Suprapubic skin (tissue), 4 donors: ENCODE measurements around the gene SUCNR1. TPM values are rescaled to one million over a fixed set of nuclear protein-coding genes. Genes with fewer than 3 reads are reported as not detected.

Experiments
- DNase-seq, 2 donors: peaks; one replicate each; pipeline ENCODE4 v3.0.0-alpha.2; 2019; ENCODE audit warnings: low spot score in 2 of 2
- H3K27ac ChIP-seq: fragments of 200-600 bp; sonication (generic); one replicate; pipeline ENCODE4 v1.5.1; 2019
- H3K27me3 ChIP-seq: fragments of 200-600 bp; sonication (generic); one replicate; pipeline ENCODE4 v1.5.1; 2019
- H3K36me3 ChIP-seq: fragments of 200-600 bp; sonication (generic); one replicate; pipeline ENCODE4 v1.5.1; 2019
- H3K4me1 ChIP-seq: fragments of 200-600 bp; sonication (generic); one replicate; pipeline ENCODE4 v1.5.1; 2019
- H3K4me3 ChIP-seq: fragments of 200-600 bp; sonication (generic); one replicate; pipeline ENCODE4 v1.5.1; 2019; ENCODE audit warnings: mild to moderate bottlenecking
- H3K9me3 ChIP-seq: fragments of 200-600 bp; sonication (generic); one replicate; pipeline ENCODE4 v1.5.1; 2019
- EP300 ChIP-seq: sonication (generic); formaldehyde crosslinking; IDR thresholded peaks from one replicate; pipeline ENCODE4 v1.6.1; 2017; ENCODE audit warnings: antibody characterized with exemption
- POLR2A ChIP-seq, 2 donors: fragments of 450-650 bp; IDR thresholded peaks; one replicate each; pipeline ENCODE4 v1.6.1; 2017; ENCODE audit warnings: antibody characterized with exemption in 2 of 2, mild to moderate bottlenecking in 2 of 2, moderate library complexity in 2 of 2
- POLR2AphosphoS5 ChIP-seq, 3 donors: sonication (generic); formaldehyde crosslinking; IDR thresholded peaks; one replicate each; pipeline ENCODE4 v1.6.1; 2017; ENCODE audit warnings: antibody characterized with exemption in 3 of 3
- WGBS: methylation state at CpG from one replicate; pipeline ENCODE4 v1.1.5; 2018; 5-methylcytosine and 5-hydroxymethylcytosine counted together
- total RNA-seq, 4 donors: library from RNA; depleted of rRNA; stranded (reverse); fragments of >200 nt; gene quantifications; one replicate each; pipeline ENCODE4 v1.1.0, GENCODE V29; 2016
- TF ChIP-seq, protein P1 (sequence below), 2 donors: fragments of 200-600 bp in 1 of 2; fragments of 450-650 bp in 1 of 2; sonication (generic) in 1 of 2; IDR thresholded peaks; one replicate each; pipeline ENCODE4 v1.5.1; 2016 to 2019; ENCODE audit warnings: antibody characterized with exemption in 2 of 2, mild to moderate bottlenecking in 1 of 2, moderate library complexity in 1 of 2

Gene SUCNR1
- total RNA-seq, 4 donors from 2014 or later: 0.79 to 2.2 (median 1.4) TPM

DNA sequence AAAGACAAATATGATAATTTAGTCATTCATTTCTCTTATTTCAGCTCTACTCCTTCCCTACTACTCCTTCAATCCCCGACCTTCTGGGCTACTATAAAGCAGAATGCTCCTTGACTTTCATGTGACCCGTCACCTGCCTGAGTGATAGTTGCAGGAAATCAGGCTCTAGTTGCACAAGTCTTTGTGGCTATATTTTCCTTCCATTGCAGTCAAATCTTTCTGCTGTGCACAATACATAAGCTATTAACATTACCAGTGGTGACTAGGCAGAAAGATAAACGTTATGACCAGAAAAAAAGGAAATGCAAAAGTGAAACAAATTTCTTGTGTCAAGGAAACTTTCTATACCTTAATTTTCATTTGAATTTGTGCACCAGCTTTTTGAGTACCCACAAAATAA is 2.3 kb downstream of the SUCNR1 start:
- no peak for DNase-seq
- 62% methylated on average over 3 of the region's 3 CpGs for WGBS
- Histone ChIP-seq H3K36me3 (no peaks in the 10 kb centered on the region), H3K27me3 (no peaks in the 10 kb centered on the region), H3K4me1 (no peaks in the 10 kb centered on the region), H3K27ac (no peak overlapping the region), H3K4me3 (no peak overlapping the region), H3K9me3 (no peaks in the 10 kb centered on the region)
- TF ChIP-seq, protein P1, sequence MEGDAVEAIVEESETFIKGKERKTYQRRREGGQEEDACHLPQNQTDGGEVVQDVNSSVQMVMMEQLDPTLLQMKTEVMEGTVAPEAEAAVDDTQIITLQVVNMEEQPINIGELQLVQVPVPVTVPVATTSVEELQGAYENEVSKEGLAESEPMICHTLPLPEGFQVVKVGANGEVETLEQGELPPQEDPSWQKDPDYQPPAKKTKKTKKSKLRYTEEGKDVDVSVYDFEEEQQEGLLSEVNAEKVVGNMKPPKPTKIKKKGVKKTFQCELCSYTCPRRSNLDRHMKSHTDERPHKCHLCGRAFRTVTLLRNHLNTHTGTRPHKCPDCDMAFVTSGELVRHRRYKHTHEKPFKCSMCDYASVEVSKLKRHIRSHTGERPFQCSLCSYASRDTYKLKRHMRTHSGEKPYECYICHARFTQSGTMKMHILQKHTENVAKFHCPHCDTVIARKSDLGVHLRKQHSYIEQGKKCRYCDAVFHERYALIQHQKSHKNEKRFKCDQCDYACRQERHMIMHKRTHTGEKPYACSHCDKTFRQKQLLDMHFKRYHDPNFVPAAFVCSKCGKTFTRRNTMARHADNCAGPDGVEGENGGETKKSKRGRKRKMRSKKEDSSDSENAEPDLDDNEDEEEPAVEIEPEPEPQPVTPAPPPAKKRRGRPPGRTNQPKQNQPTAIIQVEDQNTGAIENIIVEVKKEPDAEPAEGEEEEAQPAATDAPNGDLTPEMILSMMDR (IDR thresholded peaks at IDR 0.05): no peak
- TF ChIP-seq POLR2AphosphoS5 (IDR thresholded peaks at IDR 0.05) (no peak), EP300 (no peak), POLR2A (IDR thresholded peaks at IDR 0.05) (no peak)

DNA sequence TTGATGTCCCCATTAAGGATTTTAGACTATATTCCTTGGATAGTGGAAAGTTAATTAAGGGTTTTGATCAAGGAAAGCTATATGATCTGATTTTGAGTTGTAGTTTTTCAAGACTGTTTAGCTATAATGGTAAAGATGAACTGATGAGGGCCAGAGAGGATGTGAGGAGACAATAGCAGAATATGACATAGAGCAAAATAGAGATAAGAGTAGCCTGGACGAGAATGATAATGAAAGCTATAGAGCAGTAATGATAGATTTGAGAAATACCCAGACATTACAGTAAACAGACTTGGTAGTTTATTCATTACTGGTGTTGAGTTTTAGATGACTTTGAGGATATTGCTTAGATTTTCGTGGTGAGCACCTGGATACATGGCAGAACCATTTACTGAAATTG is 3.8 kb downstream of the SUCNR1 start:
- H3K9me3 ChIP-seq: no peaks in the 10 kb centered on the region
- H3K36me3 ChIP-seq: no peaks in the 10 kb centered on the region
- no peaks in the 10 kb centered on the region for H3K4me1 ChIP-seq
- no peak overlapping the region for H3K4me3 ChIP-seq
- 88% methylated on average over 2 of the region's 2 CpGs for WGBS
- no peaks in the 10 kb centered on the region for H3K27me3 ChIP-seq
- no peak for DNase-seq
- H3K27ac ChIP-seq: no peak overlapping the region
- TF ChIP-seq, protein P1 (IDR thresholded peaks at IDR 0.05): no peak
- no peak for TF ChIP-seq POLR2AphosphoS5 (IDR thresholded peaks at IDR 0.05)
- TF ChIP-seq POLR2A (IDR thresholded peaks at IDR 0.05): no peak

DNA sequence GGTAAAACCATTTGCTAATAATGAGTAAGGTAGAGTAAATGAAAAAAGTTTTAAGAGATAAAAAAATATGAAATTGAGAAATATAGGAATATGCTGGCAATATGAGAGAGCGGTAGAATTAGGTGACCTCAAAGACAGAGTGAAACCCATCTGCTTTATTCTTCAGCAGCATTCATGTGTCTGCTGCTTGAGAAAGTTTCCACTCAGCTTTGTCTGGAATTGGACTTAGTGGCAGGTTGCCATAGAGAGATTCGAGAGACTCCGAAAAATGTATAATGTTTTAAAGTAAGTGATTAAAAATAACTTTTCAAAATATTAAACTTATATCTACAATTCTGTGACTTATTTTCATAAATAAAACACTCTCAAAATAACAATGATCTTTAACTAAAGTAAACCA is 5.0 kb downstream of the SUCNR1 start:
- WGBS: 74% methylated on average over 3 of the region's 3 CpGs
- no peaks in the 10 kb centered on the region for H3K4me1 ChIP-seq

DNA sequence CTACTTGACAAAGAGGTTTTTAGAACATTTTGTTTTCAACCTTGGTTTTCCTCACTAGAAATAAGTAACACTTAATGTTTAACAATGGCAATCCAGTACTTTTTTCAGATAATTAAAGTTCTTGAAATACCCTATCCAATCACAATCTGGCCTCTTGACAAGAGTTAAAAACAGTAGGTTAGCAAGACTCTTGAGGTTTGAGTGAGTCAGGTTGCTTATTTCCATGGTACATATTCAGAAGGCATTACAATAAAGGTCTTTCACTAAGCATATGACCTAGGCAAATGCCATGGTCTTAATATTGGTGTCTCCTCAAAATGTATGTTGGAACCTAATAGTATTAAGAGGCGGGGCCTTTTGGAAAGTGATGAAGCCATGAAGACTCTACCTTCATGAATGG is 5.6 kb downstream of the SUCNR1 start:
- Histone ChIP-seq H3K27ac (no peak overlapping the region), H3K27me3 (no peaks in the 10 kb centered on the region), H3K9me3 (no peaks in the 10 kb centered on the region), H3K4me1 (no peaks in the 10 kb centered on the region), H3K4me3 (no peak overlapping the region), H3K36me3 (no peaks in the 10 kb centered on the region)
- no peak for TF ChIP-seq POLR2AphosphoS5 (IDR thresholded peaks at IDR 0.05)
- TF ChIP-seq POLR2A (IDR thresholded peaks at IDR 0.05): no peak
- no peak for TF ChIP-seq EP300
- TF ChIP-seq, protein P1 (IDR thresholded peaks at IDR 0.05): no peak
- WGBS: 19% methylated on average over 1 of the region's 1 CpG
- no peak for DNase-seq

More for the DNA sequence above, 5.0 kb downstream of the SUCNR1 start:
- Histone ChIP-seq H3K36me3 (no peaks in the 10 kb centered on the region), H3K9me3 (no peaks in the 10 kb centered on the region), H3K4me3 (no peak overlapping the region), H3K27ac (no peak overlapping the region), H3K27me3 (no peaks in the 10 kb centered on the region)
- DNase-seq: no peak
- TF ChIP-seq POLR2AphosphoS5 (IDR thresholded peaks at IDR 0.05) (no peak), POLR2A (IDR thresholded peaks at IDR 0.05) (no peak), EP300 (no peak)
- TF ChIP-seq, protein P1 (IDR thresholded peaks at IDR 0.05): no peak

DNA sequence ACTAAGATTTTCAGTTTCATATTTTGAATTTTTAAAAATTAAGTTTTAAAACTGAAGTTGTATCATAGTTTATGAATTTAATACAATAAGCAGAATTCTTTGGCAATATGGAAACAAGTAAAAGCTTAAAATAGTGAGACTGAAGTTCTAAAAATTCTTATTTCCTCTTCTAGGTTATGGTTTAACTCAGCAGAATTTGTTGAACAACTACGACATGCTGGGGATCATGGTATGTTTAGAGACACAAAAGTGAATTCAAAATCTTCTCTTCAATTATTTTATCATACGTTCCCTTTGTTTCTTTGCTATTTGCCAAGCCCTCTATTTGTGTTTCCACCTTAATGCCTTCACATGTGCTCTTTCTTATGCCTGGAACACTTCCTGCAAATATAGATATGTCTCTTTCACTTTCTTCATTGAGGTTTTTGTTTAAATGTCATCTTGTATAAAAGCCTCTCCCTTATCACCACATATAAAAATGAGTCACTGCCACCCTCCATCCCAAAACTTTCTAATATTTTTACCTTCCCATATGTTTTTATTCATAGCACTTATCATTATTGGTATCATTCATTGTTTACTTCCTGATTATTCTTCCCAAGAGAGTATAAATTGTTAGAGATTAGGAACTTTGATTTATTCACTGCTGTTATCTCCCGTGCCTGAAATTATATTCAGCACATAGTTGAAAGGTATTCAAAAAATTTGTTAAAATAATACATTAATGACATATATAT is 6.4 kb downstream of the SUCNR1 start:
- Histone ChIP-seq H3K27me3 (no peaks in the 10 kb centered on the region), H3K4me1 (no peaks in the 10 kb centered on the region), H3K36me3 (no peaks in the 10 kb centered on the region), H3K27ac (no peak overlapping the region), H3K4me3 (no peak overlapping the region), H3K9me3 (no peaks in the 10 kb centered on the region)
- WGBS: 58% methylated on average over 3 of the region's 3 CpGs
- no peak for DNase-seq
- TF ChIP-seq POLR2A (IDR thresholded peaks at IDR 0.05) (no peak), EP300 (no peak), POLR2AphosphoS5 (IDR thresholded peaks at IDR 0.05) (no peak)
- TF ChIP-seq, protein P1 (IDR thresholded peaks at IDR 0.05): no peak
